ENCODE measurements around the gene HCN4. TPM values are rescaled to one million over a fixed set of nuclear protein-coding genes. Genes with fewer than 3 reads are reported as not detected.

HCN4 gene
- total RNA-seq, 1 donor from 2014 or later, result not detected

- Mint-ChIP-seq H3K4me1 (ENCODE audit: unreplicated experiment) (no peaks in the 10 kb centered on the region), H3K27me3 (ENCODE audit: unreplicated experiment) (peaks cover 4% of the 10 kb centered on the region), H3K4me3 (ENCODE audit: unreplicated experiment) (no peak overlapping the region), H3K27ac (ENCODE audit: unreplicated experiment) (no peak overlapping the region), H3K9me3 (ENCODE audit: unreplicated experiment) (no peaks in the 10 kb centered on the region), H3K36me3 (ENCODE audit: unreplicated experiment) (no peaks in the 10 kb centered on the region)
- DNase-seq (ENCODE audit: extremely low spot score, unreplicated experiment), result no peak
- TF ChIP-seq, protein P1, sequence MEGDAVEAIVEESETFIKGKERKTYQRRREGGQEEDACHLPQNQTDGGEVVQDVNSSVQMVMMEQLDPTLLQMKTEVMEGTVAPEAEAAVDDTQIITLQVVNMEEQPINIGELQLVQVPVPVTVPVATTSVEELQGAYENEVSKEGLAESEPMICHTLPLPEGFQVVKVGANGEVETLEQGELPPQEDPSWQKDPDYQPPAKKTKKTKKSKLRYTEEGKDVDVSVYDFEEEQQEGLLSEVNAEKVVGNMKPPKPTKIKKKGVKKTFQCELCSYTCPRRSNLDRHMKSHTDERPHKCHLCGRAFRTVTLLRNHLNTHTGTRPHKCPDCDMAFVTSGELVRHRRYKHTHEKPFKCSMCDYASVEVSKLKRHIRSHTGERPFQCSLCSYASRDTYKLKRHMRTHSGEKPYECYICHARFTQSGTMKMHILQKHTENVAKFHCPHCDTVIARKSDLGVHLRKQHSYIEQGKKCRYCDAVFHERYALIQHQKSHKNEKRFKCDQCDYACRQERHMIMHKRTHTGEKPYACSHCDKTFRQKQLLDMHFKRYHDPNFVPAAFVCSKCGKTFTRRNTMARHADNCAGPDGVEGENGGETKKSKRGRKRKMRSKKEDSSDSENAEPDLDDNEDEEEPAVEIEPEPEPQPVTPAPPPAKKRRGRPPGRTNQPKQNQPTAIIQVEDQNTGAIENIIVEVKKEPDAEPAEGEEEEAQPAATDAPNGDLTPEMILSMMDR (IDR thresholded peaks at IDR 0.05), result no peak
Observed at GRCh38 chr15:73349191-73349590, 19.6 kb downstream of the HCN4 start.

GRCh38 chr15:73346735-73347312 is 21.9 kb downstream of the HCN4 start:
- Mint-ChIP-seq H3K27me3 (ENCODE audit: unreplicated experiment) (peaks cover 4% of the 10 kb centered on the region), H3K9me3 (ENCODE audit: unreplicated experiment) (peaks cover 5% of the 10 kb centered on the region), H3K36me3 (ENCODE audit: unreplicated experiment) (no peaks in the 10 kb centered on the region), H3K4me1 (ENCODE audit: unreplicated experiment) (no peaks in the 10 kb centered on the region), H3K4me3 (ENCODE audit: unreplicated experiment) (no peak overlapping the region), H3K27ac (ENCODE audit: unreplicated experiment) (no peak overlapping the region)
- TF ChIP-seq, protein P1 (IDR thresholded peaks at IDR 0.05), result no peak
- DNase-seq (ENCODE audit: extremely low spot score, unreplicated experiment), result no peak

- no peak overlapping the region for H3K4me3 Mint-ChIP-seq (ENCODE audit: unreplicated experiment)
- TF ChIP-seq, protein P1 (IDR thresholded peaks at IDR 0.05), result no peak
- DNase-seq (ENCODE audit: extremely low spot score, unreplicated experiment), result no peak
- no peaks in the 10 kb centered on the region for H3K36me3 Mint-ChIP-seq (ENCODE audit: unreplicated experiment)
- H3K9me3 Mint-ChIP-seq (ENCODE audit: unreplicated experiment), result peaks cover 5% of the 10 kb centered on the region
- H3K27ac Mint-ChIP-seq (ENCODE audit: unreplicated experiment), result no peak overlapping the region
- peaks cover 4% of the 10 kb centered on the region for H3K27me3 Mint-ChIP-seq (ENCODE audit: unreplicated experiment)
- H3K4me1 Mint-ChIP-seq (ENCODE audit: unreplicated experiment), result no peaks in the 10 kb centered on the region
Observed at GRCh38 chr15:73345658-73346057, 23.1 kb downstream of the HCN4 start.

- peaks cover 5% of the 10 kb centered on the region for H3K9me3 Mint-ChIP-seq (ENCODE audit: unreplicated experiment)
- no peak overlapping the region for H3K4me3 Mint-ChIP-seq (ENCODE audit: unreplicated experiment)
- H3K27ac Mint-ChIP-seq (ENCODE audit: unreplicated experiment), result no peak overlapping the region
- H3K36me3 Mint-ChIP-seq (ENCODE audit: unreplicated experiment), result no peaks in the 10 kb centered on the region
- TF ChIP-seq, protein P1 (IDR thresholded peaks at IDR 0.05), result no peak
- H3K27me3 Mint-ChIP-seq (ENCODE audit: unreplicated experiment), result peaks cover 4% of the 10 kb centered on the region
- no peaks in the 10 kb centered on the region for H3K4me1 Mint-ChIP-seq (ENCODE audit: unreplicated experiment)
- no peak for DNase-seq (ENCODE audit: extremely low spot score, unreplicated experiment)
Observed at GRCh38 chr15:73344056-73344455, 24.7 kb downstream of the HCN4 start.

DNA sequence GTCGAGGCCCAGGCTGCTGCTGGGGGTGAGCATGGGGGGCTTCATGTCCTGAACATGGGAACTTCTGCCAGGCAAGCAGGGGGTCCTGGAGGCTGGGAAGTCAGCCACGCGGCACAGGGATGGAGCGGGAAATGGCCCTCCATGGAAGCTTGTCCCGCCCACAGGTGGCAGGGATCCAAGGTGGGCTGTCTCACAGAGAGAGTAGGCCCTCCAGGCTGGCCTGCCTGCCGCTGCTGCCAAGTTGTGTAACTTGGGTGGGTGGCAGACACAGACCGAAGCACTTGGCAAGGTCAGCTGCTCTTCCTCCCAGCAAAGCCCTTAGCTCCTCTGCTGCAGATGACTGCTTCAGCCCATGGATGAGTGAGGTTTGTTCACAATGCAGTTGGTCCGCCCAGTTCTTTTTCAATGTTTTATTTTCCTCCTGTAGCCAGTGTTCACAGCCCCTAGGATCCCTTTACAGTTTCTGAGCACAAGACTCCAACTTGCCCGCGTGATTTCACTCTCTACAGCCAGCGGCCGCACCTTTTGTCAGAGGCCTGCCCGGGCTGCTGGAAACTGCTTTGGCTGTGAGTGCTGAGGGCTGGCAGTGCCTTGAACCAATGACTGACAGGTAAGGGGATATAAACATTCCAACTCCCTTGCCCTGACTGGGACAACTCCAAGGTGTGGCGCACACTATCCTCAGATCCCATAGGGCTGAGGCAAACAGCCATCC is 26.7 kb downstream of the HCN4 start:
- Mint-ChIP-seq H3K4me3 (ENCODE audit: unreplicated experiment) (no peak overlapping the region), H3K27ac (ENCODE audit: unreplicated experiment) (no peak overlapping the region), H3K9me3 (ENCODE audit: unreplicated experiment) (peaks cover 5% of the 10 kb centered on the region), H3K4me1 (ENCODE audit: unreplicated experiment) (no peaks in the 10 kb centered on the region), H3K27me3 (ENCODE audit: unreplicated experiment) (peaks cover 5% of the 10 kb centered on the region), H3K36me3 (ENCODE audit: unreplicated experiment) (no peaks in the 10 kb centered on the region)
- TF ChIP-seq, protein P1 (IDR thresholded peaks at IDR 0.05), result no peak
- DNase-seq (ENCODE audit: extremely low spot score, unreplicated experiment), result no peak
